ENCODE measurements around the gene BCL11A. TPM values are rescaled to one million over a fixed set of nuclear protein-coding genes. Genes with fewer than 3 reads are reported as not detected.
A peak's percentile ranks its signal among the peaks of the same experiment; 100 is the strongest.

The BCL11A gene
- total RNA-seq, 1 experiment from 2014 or later, result 1.3 TPM

GRCh38 chr2:60548845-60549237 lies 4.6 kb downstream of the BCL11A start:
- TF ChIP-seq CTCF (conservative IDR thresholded peaks at IDR 0.05; ENCODE audit: low read depth, low read length) (no peak), EZH2 (IDR thresholded peaks at IDR 0.05; ENCODE audit: borderline replicate concordance, low read depth, low read length, poor library complexity, severe bottlenecking) (no peak)
- no TSS peak for BruUV-seq (replicated peaks)
- intact Hi-C loops (cut with micrococcal nuclease; ENCODE audit: unreplicated experiment), result no loop called here
- CTCF ChIA-PET, result no interaction called here
- no peaks in the 10 kb centered on the region for H3K36me3 ChIP-seq (ENCODE audit: insufficient read depth, low read length, poor library complexity, severe bottlenecking)
- no peak for DNase-seq (ENCODE audit: low spot score)
- peaks cover 18% of the 10 kb centered on the region for H3K4me1 ChIP-seq (ENCODE audit: insufficient read depth, low read length, poor library complexity, severe bottlenecking)
- H3K9me3 ChIP-seq (ENCODE audit: low read depth, low read length, poor library complexity, severe bottlenecking), result no peaks in the 10 kb centered on the region
- POLR2A ChIA-PET (ENCODE audit: low non-redundant PET), result no interaction called here
- no peak overlapping the region for H3K27ac ChIP-seq (ENCODE audit: low read depth, low read length, poor library complexity, severe bottlenecking)
- peaks cover 98% of the 10 kb centered on the region for H3K27me3 ChIP-seq (replicated peaks; ENCODE audit: insufficient read depth, low read depth, low read length, poor library complexity)
- H3K4me3 ChIP-seq (ENCODE audit: low read depth, low read length, poor library complexity, severe bottlenecking), result peak overlapping the region; percentile 57

DNA sequence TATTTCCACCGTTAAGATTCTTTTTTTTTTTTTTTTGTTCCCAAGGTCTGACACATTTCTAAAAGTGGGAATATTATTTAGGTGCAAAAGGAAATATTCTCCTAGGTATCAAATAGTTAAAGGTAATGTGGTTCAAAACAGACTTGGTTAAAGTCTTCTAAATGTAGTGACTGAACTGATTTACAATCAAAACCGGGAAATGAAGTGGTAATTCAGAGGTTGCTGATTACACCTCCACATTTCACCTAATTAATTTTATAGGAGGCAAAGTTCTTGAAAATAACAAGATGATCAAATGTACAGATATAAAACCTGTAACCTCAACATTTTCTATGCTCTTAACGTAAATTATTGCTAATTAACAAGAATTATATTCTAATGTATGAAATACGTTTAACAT lies 5.1 kb downstream of the BCL11A start:
- ChIA-PET CTCF (no interaction called here), POLR2A (ENCODE audit: low non-redundant PET) (no interaction called here)
- Histone ChIP-seq H3K4me1 (ENCODE audit: insufficient read depth, low read length, poor library complexity, severe bottlenecking) (peaks cover 18% of the 10 kb centered on the region), H3K36me3 (ENCODE audit: insufficient read depth, low read length, poor library complexity, severe bottlenecking) (no peaks in the 10 kb centered on the region), H3K4me3 (ENCODE audit: low read depth, low read length, poor library complexity, severe bottlenecking) (no peak overlapping the region), H3K27ac (ENCODE audit: low read depth, low read length, poor library complexity, severe bottlenecking) (no peak overlapping the region), H3K9me3 (ENCODE audit: low read depth, low read length, poor library complexity, severe bottlenecking) (no peaks in the 10 kb centered on the region), H3K27me3 (replicated peaks; ENCODE audit: insufficient read depth, low read depth, low read length, poor library complexity) (peaks cover 98% of the 10 kb centered on the region)
- no peak for DNase-seq (ENCODE audit: low spot score)
- intact Hi-C loops (cut with micrococcal nuclease; ENCODE audit: unreplicated experiment), result no loop called here
- TF ChIP-seq EZH2 (IDR thresholded peaks at IDR 0.05; ENCODE audit: borderline replicate concordance, low read depth, low read length, poor library complexity, severe bottlenecking) (no peak), CTCF (conservative IDR thresholded peaks at IDR 0.05; ENCODE audit: low read depth, low read length) (no peak)
- BruUV-seq (replicated peaks), result no TSS peak

- CTCF ChIA-PET, result no interaction called here
- Histone ChIP-seq H3K9me3 (ENCODE audit: low read depth, low read length, poor library complexity, severe bottlenecking) (no peaks in the 10 kb centered on the region), H3K27me3 (replicated peaks; ENCODE audit: insufficient read depth, low read depth, low read length, poor library complexity) (peaks cover 98% of the 10 kb centered on the region), H3K4me3 (ENCODE audit: low read depth, low read length, poor library complexity, severe bottlenecking) (no peak overlapping the region), H3K36me3 (ENCODE audit: insufficient read depth, low read length, poor library complexity, severe bottlenecking) (no peaks in the 10 kb centered on the region), H3K27ac (ENCODE audit: low read depth, low read length, poor library complexity, severe bottlenecking) (no peak overlapping the region), H3K4me1 (ENCODE audit: insufficient read depth, low read length, poor library complexity, severe bottlenecking) (peaks cover 18% of the 10 kb centered on the region)
- intact Hi-C loops (cut with micrococcal nuclease; ENCODE audit: unreplicated experiment), result no loop called here
- DNase-seq (ENCODE audit: low spot score), result no peak
- TF ChIP-seq EZH2 (IDR thresholded peaks at IDR 0.05; ENCODE audit: borderline replicate concordance, low read depth, low read length, poor library complexity, severe bottlenecking), result no peak
- no peak for TF ChIP-seq CTCF (conservative IDR thresholded peaks at IDR 0.05; ENCODE audit: low read depth, low read length)
- no TSS peak for BruUV-seq (replicated peaks)
- POLR2A ChIA-PET (ENCODE audit: low non-redundant PET), result no interaction called here
Measured at GRCh38 chr2:60547841-60548240, 5.6 kb downstream of the BCL11A start.

Data from A673 (cell line).